ENCODE results near the gene EFCC1.
A peak's percentile ranks its signal among the peaks of the same experiment; 100 is the strongest.

Gene EFCC1

DNA sequence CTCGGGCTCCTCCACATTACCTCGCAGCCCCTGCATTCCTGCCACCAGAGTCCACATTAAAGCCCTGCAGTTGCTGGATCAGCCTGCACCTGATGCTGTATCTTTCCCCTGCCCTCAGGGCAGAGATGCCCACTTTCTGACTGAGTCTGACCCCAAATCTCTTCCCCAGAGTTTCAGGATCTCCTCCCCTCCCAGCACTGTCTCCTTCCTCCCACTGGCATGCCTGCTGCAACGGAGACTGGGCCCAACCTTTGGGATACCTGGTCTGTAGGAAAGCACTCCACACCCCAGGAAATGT is 38.9 kb downstream of the EFCC1 start:
- Histone ChIP-seq H3K9me3 (ENCODE audit: control insufficient read depth in 2 of 2, low read length in 2 of 2) (peaks cover 0 to 4% of the 10 kb centered on the region in 2 donors), H3K4me1 (ENCODE audit: control insufficient read depth, insufficient read depth, low read length) (peaks cover 27% of the 10 kb centered on the region), H3K27ac (ENCODE audit: low read length) (no peak overlapping the region), H3K27me3 (ENCODE audit: control insufficient read depth in 1 of 2, insufficient read depth in 2 of 2, low read length in 2 of 2) (peaks cover 0 to 4% of the 10 kb centered on the region in 2 donors), H3K36me3 (ENCODE audit: control insufficient read depth in 2 of 2, insufficient read depth in 2 of 2, low read length in 2 of 2) (no peaks in the 10 kb centered on the region), H3K4me3 (ENCODE audit: low read length in 2 of 2) (peak overlapping the region in 1 of 2 donors; percentile 29), H3K9ac (ENCODE audit: low read length in 2 of 2) (no peak overlapping the region)

DNA sequence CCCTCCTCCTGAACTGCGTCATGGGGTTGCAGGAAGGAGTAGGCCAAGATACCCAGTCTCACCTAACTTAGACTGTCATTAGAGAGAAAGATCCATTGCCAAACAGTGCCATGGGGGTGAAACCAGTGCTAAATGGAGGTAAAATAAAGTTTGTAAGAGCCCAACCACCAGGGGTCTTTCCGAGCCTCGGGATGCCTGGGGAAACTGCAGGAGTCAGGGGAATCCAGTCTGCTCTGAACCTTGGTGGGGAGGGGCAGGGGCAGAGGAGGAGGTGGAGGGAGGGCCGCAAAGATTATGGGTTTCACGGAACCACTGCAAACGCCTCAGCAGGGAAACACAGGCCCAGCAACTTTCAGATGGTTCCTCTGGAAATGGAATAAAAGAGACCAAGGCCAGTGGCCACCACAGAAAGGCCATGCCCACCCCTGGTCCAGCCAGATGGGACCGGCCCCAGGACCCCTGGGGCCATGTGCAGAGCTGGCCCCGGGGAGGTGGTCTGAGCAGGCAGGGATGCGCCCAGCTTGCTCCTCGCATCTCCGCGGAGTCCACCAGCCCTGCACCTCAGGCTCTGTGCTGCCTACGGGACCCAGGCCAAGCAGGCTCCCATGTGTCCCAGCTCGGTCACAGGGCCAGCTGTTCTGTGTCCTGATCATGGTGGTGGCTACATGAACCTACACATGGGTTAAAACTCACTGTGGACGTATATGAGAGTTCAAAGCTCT is 39.6 kb downstream of the EFCC1 start:
- no peak overlapping the region for H3K4me3 ChIP-seq (ENCODE audit: low read length in 2 of 2)
- no peak overlapping the region for H3K27ac ChIP-seq (ENCODE audit: low read length)
- H3K36me3 ChIP-seq (ENCODE audit: control insufficient read depth in 2 of 2, insufficient read depth in 2 of 2, low read length in 2 of 2) = no peaks in the 10 kb centered on the region
- no peak overlapping the region for H3K9ac ChIP-seq (ENCODE audit: low read length in 2 of 2)
- peaks cover 0 to 9% of the 10 kb centered on the region in 2 donors for H3K27me3 ChIP-seq (ENCODE audit: control insufficient read depth in 1 of 2, insufficient read depth in 2 of 2, low read length in 2 of 2)
- peaks cover 22% of the 10 kb centered on the region for H3K4me1 ChIP-seq (ENCODE audit: control insufficient read depth, insufficient read depth, low read length)
- peaks cover 0 to 7% of the 10 kb centered on the region in 2 donors for H3K9me3 ChIP-seq (ENCODE audit: control insufficient read depth in 2 of 2, low read length in 2 of 2)

- H3K9ac ChIP-seq (ENCODE audit: low read length in 2 of 2) = no peak overlapping the region
- H3K9me3 ChIP-seq (ENCODE audit: control insufficient read depth in 2 of 2, low read length in 2 of 2) = peaks cover 0 to 19% of the 10 kb centered on the region in 2 donors
- peaks cover 2% of the 10 kb centered on the region for H3K4me1 ChIP-seq (ENCODE audit: control insufficient read depth, insufficient read depth, low read length)
Observed at GRCh38 chr3:129045675-129046036, 44.6 kb downstream of the EFCC1 start.

DNA sequence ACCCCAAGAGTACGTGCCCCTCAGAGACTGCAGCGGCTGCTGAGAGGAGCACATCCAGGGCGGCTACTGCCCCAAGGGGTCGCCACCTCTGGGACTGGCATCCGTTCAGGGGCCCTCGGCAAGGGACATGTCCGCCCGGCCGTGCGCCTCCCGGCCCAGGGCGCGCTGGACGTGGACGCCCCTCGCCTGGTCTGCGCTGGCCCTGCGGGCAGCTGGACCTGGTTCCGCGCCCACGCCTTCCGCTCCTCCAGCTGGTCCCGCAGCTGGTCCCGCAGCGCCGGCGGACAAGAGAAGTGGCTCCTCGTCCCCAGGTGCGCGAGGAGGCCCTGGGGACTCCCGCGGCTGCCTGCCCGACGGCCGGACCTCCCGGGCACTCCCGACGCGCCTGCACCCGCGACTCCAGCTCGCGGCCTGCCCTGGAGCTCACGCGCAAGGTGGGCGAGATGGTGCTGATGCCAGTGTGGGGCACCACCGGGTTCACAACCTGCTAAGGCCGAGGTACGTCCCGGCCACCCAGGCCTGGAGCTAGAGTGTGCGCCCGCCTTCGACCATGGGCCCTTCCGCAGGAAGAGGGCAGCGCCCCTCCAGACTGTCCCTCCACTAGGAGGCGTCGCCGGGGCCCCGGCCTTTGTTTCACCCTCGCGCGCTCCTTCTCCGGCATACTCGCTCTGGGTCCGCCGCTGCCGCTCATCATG is 45.1 kb downstream of the EFCC1 start:
- peaks cover 0 to 16% of the 10 kb centered on the region in 2 donors for H3K27me3 ChIP-seq (ENCODE audit: control insufficient read depth in 1 of 2, insufficient read depth in 2 of 2, low read length in 2 of 2)
- no peaks in the 10 kb centered on the region for H3K36me3 ChIP-seq (ENCODE audit: control insufficient read depth in 2 of 2, insufficient read depth in 2 of 2, low read length in 2 of 2)
- peaks cover 2% of the 10 kb centered on the region for H3K4me1 ChIP-seq (ENCODE audit: control insufficient read depth, insufficient read depth, low read length)
- peak overlapping the region in 1 of 2 donors; percentile 49 for H3K4me3 ChIP-seq (ENCODE audit: low read length in 2 of 2)
- H3K9ac ChIP-seq (ENCODE audit: low read length in 2 of 2) = no peak overlapping the region
- H3K27ac ChIP-seq (ENCODE audit: low read length) = no peak overlapping the region
- H3K9me3 ChIP-seq (ENCODE audit: control insufficient read depth in 2 of 2, low read length in 2 of 2) = peaks cover 0 to 19% of the 10 kb centered on the region in 2 donors

More at GRCh38 chr3:129045675-129046036, 44.6 kb downstream of the EFCC1 start:
- Histone ChIP-seq H3K36me3 (ENCODE audit: control insufficient read depth in 2 of 2, insufficient read depth in 2 of 2, low read length in 2 of 2) (no peaks in the 10 kb centered on the region), H3K4me3 (ENCODE audit: low read length in 2 of 2) (peak overlapping the region in 1 of 2 donors; percentile 49), H3K27ac (ENCODE audit: low read length) (no peak overlapping the region), H3K27me3 (ENCODE audit: control insufficient read depth in 1 of 2, insufficient read depth in 2 of 2, low read length in 2 of 2) (peaks cover 0 to 16% of the 10 kb centered on the region in 2 donors)

DNA sequence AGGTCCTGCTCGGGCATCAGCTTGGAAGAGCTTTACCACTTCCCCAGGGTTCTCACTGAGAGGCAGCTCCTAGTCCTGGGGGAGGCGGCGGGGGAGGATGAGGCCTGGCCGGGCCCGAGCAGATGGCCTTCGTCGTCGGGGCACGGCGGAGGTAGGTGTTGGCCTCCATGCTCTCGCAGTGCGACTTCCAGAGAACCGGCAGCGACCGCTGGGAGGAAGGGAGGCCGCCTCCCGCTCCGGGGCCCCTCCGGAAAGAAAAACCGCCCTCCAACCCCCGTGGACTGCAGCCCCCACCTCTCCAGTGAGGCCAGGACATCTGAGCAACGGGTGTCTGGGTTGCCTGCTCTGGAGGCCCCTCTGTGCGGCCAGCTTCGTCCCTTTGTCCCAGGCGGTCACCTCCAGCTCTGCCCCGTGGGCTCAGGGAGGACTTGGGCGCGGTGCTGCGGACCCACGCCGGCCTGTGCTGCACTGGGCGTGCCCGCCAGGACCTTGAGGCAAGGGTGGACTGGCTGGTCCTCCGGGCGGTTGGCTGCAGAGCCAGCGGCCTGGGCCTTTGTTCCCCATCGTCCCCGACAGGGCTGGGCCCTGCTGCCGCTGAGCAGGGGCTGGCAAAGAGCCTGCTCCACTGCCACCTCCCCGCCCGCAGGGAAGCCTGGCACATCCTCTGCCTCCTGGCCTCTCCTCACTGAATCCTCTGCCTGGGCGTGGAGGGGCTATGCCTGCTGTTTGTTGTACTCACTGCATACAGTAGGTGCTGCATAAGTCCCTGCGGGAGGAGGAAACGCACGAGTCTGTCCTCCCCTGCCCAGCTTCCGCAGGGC is 45.8 kb downstream of the EFCC1 start:
- Histone ChIP-seq H3K4me1 (ENCODE audit: control insufficient read depth, insufficient read depth, low read length) (peaks cover 5% of the 10 kb centered on the region), H3K9ac (ENCODE audit: low read length in 2 of 2) (no peak overlapping the region), H3K36me3 (ENCODE audit: control insufficient read depth in 2 of 2, insufficient read depth in 2 of 2, low read length in 2 of 2) (no peaks in the 10 kb centered on the region), H3K27ac (ENCODE audit: low read length) (no peak overlapping the region), H3K27me3 (ENCODE audit: control insufficient read depth in 1 of 2, insufficient read depth in 2 of 2, low read length in 2 of 2) (peaks cover 0 to 16% of the 10 kb centered on the region in 2 donors), H3K4me3 (ENCODE audit: low read length in 2 of 2) (no peak overlapping the region), H3K9me3 (ENCODE audit: control insufficient read depth in 2 of 2, low read length in 2 of 2) (peaks cover 0 to 19% of the 10 kb centered on the region in 2 donors)

- Histone ChIP-seq H3K27ac (ENCODE audit: low read length) (no peak overlapping the region), H3K9ac (ENCODE audit: low read length in 2 of 2) (no peak overlapping the region), H3K36me3 (ENCODE audit: control insufficient read depth in 2 of 2, insufficient read depth in 2 of 2, low read length in 2 of 2) (no peaks in the 10 kb centered on the region), H3K27me3 (ENCODE audit: control insufficient read depth in 1 of 2, insufficient read depth in 2 of 2, low read length in 2 of 2) (peaks cover 0 to 16% of the 10 kb centered on the region in 2 donors), H3K4me3 (ENCODE audit: low read length in 2 of 2) (no peak overlapping the region), H3K9me3 (ENCODE audit: control insufficient read depth in 2 of 2, low read length in 2 of 2) (peaks cover 0 to 19% of the 10 kb centered on the region in 2 donors), H3K4me1 (ENCODE audit: control insufficient read depth, insufficient read depth, low read length) (peaks cover 11% of the 10 kb centered on the region)
Observed at GRCh38 chr3:129047553-129047839, 46.4 kb downstream of the EFCC1 start.

GRCh38 chr3:129050556-129051295 is 49.6 kb downstream of the EFCC1 start:
- no peak overlapping the region for H3K27ac ChIP-seq (ENCODE audit: low read length)
- H3K4me3 ChIP-seq (ENCODE audit: low read length in 2 of 2) = no peak overlapping the region
- no peaks in the 10 kb centered on the region for H3K36me3 ChIP-seq (ENCODE audit: control insufficient read depth in 2 of 2, insufficient read depth in 2 of 2, low read length in 2 of 2)
- H3K27me3 ChIP-seq (ENCODE audit: control insufficient read depth in 1 of 2, insufficient read depth in 2 of 2, low read length in 2 of 2) = peaks cover 0 to 11% of the 10 kb centered on the region in 2 donors
- peaks cover 30% of the 10 kb centered on the region for H3K4me1 ChIP-seq (ENCODE audit: control insufficient read depth, insufficient read depth, low read length)
- no peak overlapping the region for H3K9ac ChIP-seq (ENCODE audit: low read length in 2 of 2)
- peaks cover 0 to 12% of the 10 kb centered on the region in 2 donors for H3K9me3 ChIP-seq (ENCODE audit: control insufficient read depth in 2 of 2, low read length in 2 of 2)

GRCh38 chr3:129051871-129052340 is 50.8 kb downstream of the EFCC1 start:
- H3K27me3 ChIP-seq (ENCODE audit: control insufficient read depth in 1 of 2, insufficient read depth in 2 of 2, low read length in 2 of 2) = no peaks in the 10 kb centered on the region
- peak overlapping the region in 1 of 2 donors; percentile 36 for H3K9ac ChIP-seq (ENCODE audit: low read length in 2 of 2)
- H3K36me3 ChIP-seq (ENCODE audit: control insufficient read depth in 2 of 2, insufficient read depth in 2 of 2, low read length in 2 of 2) = no peaks in the 10 kb centered on the region
- peaks cover 41% of the 10 kb centered on the region for H3K4me1 ChIP-seq (ENCODE audit: control insufficient read depth, insufficient read depth, low read length)
- peak overlapping the region; percentile 49 for H3K27ac ChIP-seq (ENCODE audit: low read length)
- peak overlapping the region in 1 of 2 donors; percentile 8 for H3K4me3 ChIP-seq (ENCODE audit: low read length in 2 of 2)
- peaks cover 0 to 11% of the 10 kb centered on the region in 2 donors for H3K9me3 ChIP-seq (ENCODE audit: control insufficient read depth in 2 of 2, low read length in 2 of 2)

DNA sequence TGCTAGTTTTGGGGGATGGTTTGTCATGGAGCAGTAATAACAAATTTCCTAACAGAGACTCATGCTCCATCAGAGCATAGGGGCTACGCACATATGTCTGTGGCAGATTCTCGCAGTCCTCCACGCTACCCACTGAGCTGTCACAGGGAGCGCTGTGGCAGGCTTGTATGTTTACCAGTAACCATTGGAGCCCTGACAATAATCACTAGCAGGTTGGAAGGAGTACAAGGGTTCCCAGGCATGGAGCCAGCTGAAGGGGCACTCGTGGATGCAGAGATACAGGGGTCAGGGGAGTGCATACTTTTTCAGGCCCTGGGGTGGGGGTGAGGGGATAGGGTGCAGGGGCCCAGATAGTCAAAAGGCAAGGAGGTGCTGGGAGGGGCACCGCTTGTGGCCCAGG is 51.6 kb downstream of the EFCC1 start:
- H3K9ac ChIP-seq (ENCODE audit: low read length in 2 of 2) = peak overlapping the region in 1 of 2 donors; percentile 18
- H3K4me1 ChIP-seq (ENCODE audit: control insufficient read depth, insufficient read depth, low read length) = peaks cover 41% of the 10 kb centered on the region
- H3K27ac ChIP-seq (ENCODE audit: low read length) = peak overlapping the region; percentile 69
- H3K27me3 ChIP-seq (ENCODE audit: control insufficient read depth in 1 of 2, insufficient read depth in 2 of 2, low read length in 2 of 2) = no peaks in the 10 kb centered on the region
- no peak overlapping the region for H3K4me3 ChIP-seq (ENCODE audit: low read length in 2 of 2)
- H3K9me3 ChIP-seq (ENCODE audit: control insufficient read depth in 2 of 2, low read length in 2 of 2) = peaks cover 0 to 6% of the 10 kb centered on the region in 2 donors
- no peaks in the 10 kb centered on the region for H3K36me3 ChIP-seq (ENCODE audit: control insufficient read depth in 2 of 2, insufficient read depth in 2 of 2, low read length in 2 of 2)

GRCh38 chr3:129054605-129055104 is 53.6 kb downstream of the EFCC1 start:
- Histone ChIP-seq H3K9me3 (ENCODE audit: control insufficient read depth in 2 of 2, low read length in 2 of 2) (no peaks in the 10 kb centered on the region), H3K4me3 (ENCODE audit: low read length in 2 of 2) (no peak overlapping the region), H3K27me3 (ENCODE audit: control insufficient read depth in 1 of 2, insufficient read depth in 2 of 2, low read length in 2 of 2) (no peaks in the 10 kb centered on the region), H3K27ac (ENCODE audit: low read length) (no peak overlapping the region), H3K9ac (ENCODE audit: low read length in 2 of 2) (no peak overlapping the region), H3K36me3 (ENCODE audit: control insufficient read depth in 2 of 2, insufficient read depth in 2 of 2, low read length in 2 of 2) (no peaks in the 10 kb centered on the region), H3K4me1 (ENCODE audit: control insufficient read depth, insufficient read depth, low read length) (peaks cover 57% of the 10 kb centered on the region)
